ENCODE measurements around the gene DYDC2.
A peak's percentile ranks its signal among the peaks of the same experiment; 100 is the strongest.

- TF ChIP-seq, protein P1, sequence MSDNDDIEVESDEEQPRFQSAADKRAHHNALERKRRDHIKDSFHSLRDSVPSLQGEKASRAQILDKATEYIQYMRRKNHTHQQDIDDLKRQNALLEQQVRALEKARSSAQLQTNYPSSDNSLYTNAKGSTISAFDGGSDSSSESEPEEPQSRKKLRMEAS (IDR thresholded peaks at IDR 0.05), result no peak
- no peak for TF ChIP-seq CTCF (IDR thresholded peaks at IDR 0.05; ENCODE audit: low read depth, low read length, missing input control)
- TF ChIP-seq TAF1 (conservative IDR thresholded peaks at IDR 0.05), result peak; percentile 54
- TF ChIP-seq RAD21 (IDR thresholded peaks at IDR 0.05), result no peak
- no peak for TF ChIP-seq EGR1 (IDR thresholded peaks at IDR 0.05; ENCODE audit: low read depth in 2 of 2)
- TF ChIP-seq, protein P2, sequence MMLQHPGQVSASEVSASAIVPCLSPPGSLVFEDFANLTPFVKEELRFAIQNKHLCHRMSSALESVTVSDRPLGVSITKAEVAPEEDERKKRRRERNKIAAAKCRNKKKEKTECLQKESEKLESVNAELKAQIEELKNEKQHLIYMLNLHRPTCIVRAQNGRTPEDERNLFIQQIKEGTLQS (IDR thresholded peaks at IDR 0.05), result no peak
- no peak for TF ChIP-seq FOXA1 (IDR thresholded peaks at IDR 0.05)
- no peak for TF ChIP-seq JUND (IDR thresholded peaks at IDR 0.05)
- no peak for TF ChIP-seq HNF4A (conservative IDR thresholded peaks at IDR 0.05)
- no peak for TF ChIP-seq REST (IDR thresholded peaks at IDR 0.05)
Measured at GRCh38 chr10:80407812-80408241, 51.2 kb downstream of the DYDC2 start.
